Fibroblast of skin of right quadriceps (primary cell): Measurements from ENCODE around the gene EME2.

Source experiments
- DNase-seq: peaks from one replicate; pipeline ENCODE4 v3.0.0-alpha.2; 2013

Gene EME2

GRCh38 chr16:1820946-1821290 lies 48.3 kb downstream of the EME2 start:
- DNase-seq: no peak

DNA sequence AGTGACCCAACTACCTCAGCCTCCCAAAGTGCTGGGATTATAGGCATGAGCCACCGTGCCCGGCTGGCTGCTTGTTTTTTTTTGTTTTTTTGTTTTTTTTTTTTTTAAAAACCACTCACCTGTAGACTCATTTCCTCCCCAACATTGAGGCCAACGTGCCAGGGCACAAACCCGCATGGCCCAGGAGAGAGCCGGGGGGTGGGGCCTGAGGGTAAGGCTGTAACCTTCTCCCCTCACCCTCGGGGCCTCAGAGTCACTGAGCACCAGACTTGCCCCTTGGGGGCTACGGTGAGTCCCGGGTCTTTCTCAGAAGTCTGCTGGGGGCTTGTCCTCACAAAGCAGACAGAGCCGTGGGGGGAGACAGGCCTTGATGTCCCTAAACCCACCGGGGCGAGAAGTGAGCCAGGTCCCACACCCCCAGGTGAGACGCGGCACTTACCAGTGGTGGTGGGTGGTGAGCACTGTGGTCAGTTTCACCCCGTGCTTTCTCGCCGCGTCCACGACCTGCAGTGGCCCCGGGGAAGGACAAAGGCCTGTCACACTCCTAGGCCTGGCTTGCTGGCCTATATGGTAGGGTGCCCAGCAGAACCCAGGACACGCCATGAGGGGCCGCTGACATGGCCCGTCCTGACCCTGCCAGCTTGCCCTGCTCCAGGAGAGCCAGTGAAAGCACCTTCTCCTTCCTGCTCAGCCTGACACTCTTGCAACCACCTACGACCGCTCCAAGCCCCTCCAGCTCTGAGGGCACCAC lies 49.4 kb downstream of the EME2 start:
- no peak for DNase-seq

DNA sequence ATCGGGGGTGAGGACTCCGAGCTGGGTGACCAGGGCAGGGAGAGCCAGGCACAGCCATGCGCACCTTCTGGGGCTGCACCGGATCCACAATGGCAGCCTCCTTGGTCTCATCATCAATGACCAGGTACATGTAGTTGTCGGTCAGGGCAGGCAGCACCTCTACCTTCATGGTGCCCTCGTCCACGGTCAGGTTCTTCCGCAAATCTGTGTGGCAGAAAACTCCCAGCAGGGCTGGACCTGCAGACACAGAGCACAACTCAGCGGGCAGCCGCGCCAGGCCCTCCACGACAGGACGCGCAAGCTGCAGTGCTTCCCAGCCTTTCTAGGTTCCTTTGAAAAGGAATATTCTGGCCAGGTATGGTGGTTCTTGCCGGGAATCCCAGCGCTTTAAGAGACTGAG lies 50.2 kb downstream of the EME2 start:
- DNase-seq: no peak

GRCh38 chr16:1823821-1824220 lies 51.2 kb downstream of the EME2 start:
- peak; percentile 24 for DNase-seq

DNA sequence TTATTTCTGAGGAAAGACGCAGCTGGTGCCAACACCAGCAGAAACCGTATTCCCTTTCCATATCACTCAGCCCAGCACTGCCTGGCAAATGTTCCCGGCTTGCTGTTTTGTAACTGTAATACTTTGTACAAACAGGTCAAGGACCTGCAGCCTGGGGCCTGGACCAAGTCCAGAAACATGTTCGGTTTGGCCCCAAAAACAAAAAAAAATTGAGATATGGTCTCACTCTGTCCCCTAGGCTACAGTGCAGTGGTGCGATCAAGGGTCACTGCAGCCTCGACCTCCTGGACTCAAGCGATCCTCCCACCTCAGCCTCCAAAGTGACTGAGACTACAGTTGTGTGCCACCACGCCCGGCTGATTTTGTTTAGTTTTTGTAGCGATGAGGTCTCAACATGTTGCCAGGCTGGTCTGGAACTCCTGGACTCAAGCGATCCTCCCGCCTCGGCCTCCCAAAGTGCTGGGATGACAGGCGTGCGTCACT lies 52.8 kb downstream of the EME2 start:
- DNase-seq: no peak
